Measurements from ENCODE around the gene SH3GL3. TPM values are rescaled to one million over a fixed set of nuclear protein-coding genes. Genes with fewer than 3 reads are reported as not detected.

Gene SH3GL3
- total and polyA plus RNA-seq, 2 of the 8 experiments (the other 6 are each of a cell fraction or from before 2014, with no cell fraction given), result 14.1 to 19.1 TPM

- no peak overlapping the region for H2AK5ac ChIP-seq (ENCODE audit: low read depth, low read length)
- H2BK20ac ChIP-seq (ENCODE audit: low read length), result no peak overlapping the region
- H3K9ac ChIP-seq (replicated peaks in 1 of 4; ENCODE audit: extremely low read depth in 1 of 4, low read depth in 3 of 4, low read length in 3 of 4), result no peak overlapping the region; a peak in 1 of 7 replicates
- no peaks in the 10 kb centered on the region for H3K23me2 ChIP-seq (ENCODE audit: low read depth, low read length)
- H4K20me1 ChIP-seq (replicated peaks in 1 of 2; ENCODE audit: control insufficient read depth in 1 of 2, insufficient read depth in 2 of 2, low read length in 2 of 2), result peaks cover 0 to 2% of the 10 kb centered on the region in 2 experiments
- H2BK15ac ChIP-seq (ENCODE audit: low read length), result no peak overlapping the region
- H3K14ac ChIP-seq (ENCODE audit: insufficient read length), result no peak overlapping the region
- H3K79me2 ChIP-seq (ENCODE audit: control insufficient read depth in 1 of 2, insufficient read depth in 2 of 2, low read length in 2 of 2), result no peaks in the 10 kb centered on the region
- DNase-seq (ENCODE audit: low read depth in 1 of 2, low spot score in 2 of 2), result no peak
- H2BK120ac ChIP-seq (replicated peaks; ENCODE audit: low read depth, low read length), result no peak overlapping the region
- H2BK12ac ChIP-seq (ENCODE audit: low read depth, low read length), result no peak overlapping the region
- H4K5ac ChIP-seq (ENCODE audit: insufficient read length, low read depth, low read length), result no peak overlapping the region
- 30% methylated on average over 8 of the region's 8 CpGs; no CpG with 5 or more reads in 1 of the 2 experiments for WGBS, 2 experiments (ENCODE audit: extremely low coverage in 1 of 2, insufficient coverage in 1 of 2, insufficient read length in 1 of 2, insufficient replicate concordance in 2 of 2, low coverage in 1 of 2, low lambda C conversion rate in 2 of 2, missing lambda C conversion rate in 1 of 2)
- no peaks in the 10 kb centered on the region for H3K79me1 ChIP-seq (ENCODE audit: low read depth, low read length)
- no peak overlapping the region for H3K23ac ChIP-seq (ENCODE audit: insufficient read length)
- H3K27ac ChIP-seq (ENCODE audit: low read depth, low read length), result no peak overlapping the region
- no peaks in the 10 kb centered on the region for H3K36me3 ChIP-seq (ENCODE audit: control insufficient read depth in 2 of 4, insufficient read depth in 4 of 4, low read length in 3 of 4)
- no peak overlapping the region for H2BK5ac ChIP-seq (ENCODE audit: low read depth, low read length)
- no peak overlapping the region for H4K8ac ChIP-seq (ENCODE audit: extremely low read depth, insufficient read depth, low read length)
- TF ChIP-seq TAF1 (IDR thresholded peaks at IDR 0.05; ENCODE audit: low read depth, low read length), result no peak
- TF ChIP-seq POLR2AphosphoS5 (IDR thresholded peaks at IDR 0.05; ENCODE audit: low read depth, low read length), result peak; percentile 60; the same call in 1 of the 2 replicates
- peaks cover 0 to 4% (median 1%) of the 10 kb centered on the region in 4 experiments; a peak in 4 of 7 replicates for H3K4me1 ChIP-seq (replicated peaks in 1 of 4; ENCODE audit: control insufficient read depth in 3 of 4, insufficient read depth in 4 of 4, low read length in 3 of 4)
- H3K4me2 ChIP-seq (ENCODE audit: insufficient read depth in 1 of 2, low read depth in 2 of 2, low read length in 2 of 2), result peak overlapping the region in 1 of 2 experiments; percentile 48; a peak in 2 of 4 replicates
- no peaks in the 10 kb centered on the region; a peak in 1 of 7 replicates for H3K27me3 ChIP-seq (replicated peaks in 1 of 4; ENCODE audit: control insufficient read depth in 3 of 4, extremely low read depth in 1 of 4, insufficient read depth in 3 of 4, low read length in 3 of 4)
- H4K91ac ChIP-seq (replicated peaks; ENCODE audit: insufficient read length, low read length), result no peak overlapping the region
- ChIA-PET CTCF (ENCODE audit: partially characterized antibody) (interaction anchor here (0.8 to 1.8 kb wide), 4 partner anchors 24 to 145 kb away, joined by 3 to 5 read pairs (median 4); no protein-coding TSS in a partner anchor), POLR2A (ENCODE audit: partially characterized antibody) (interaction anchor here (1.2 kb wide), 1 partner anchor 17 kb away, joined by 3 read pairs; no protein-coding TSS in a partner anchor)
- no peak overlapping the region for H3K4me3 ChIP-seq (ENCODE audit: extremely low read depth in 1 of 4, insufficient read depth in 2 of 4, low read depth in 3 of 4, low read length in 4 of 4)
- H3K9me3 ChIP-seq (ENCODE audit: insufficient read depth in 2 of 2, low read depth in 1 of 2, low read length in 1 of 2), result no peaks in the 10 kb centered on the region
- H3K4ac ChIP-seq (replicated peaks; ENCODE audit: insufficient read length, low read depth, low read length), result no peak overlapping the region
- H3K18ac ChIP-seq (ENCODE audit: extremely low read depth, low read length), result no peak overlapping the region
- no peak overlapping the region for H3K56ac ChIP-seq (replicated peaks; ENCODE audit: insufficient read length, low read depth, low read length)
- FAIRE-seq, result no peak
- H2AFZ ChIP-seq (ENCODE audit: low read length), result no peak overlapping the region
Measured at GRCh38 chr15:83512459-83512858, 65.3 kb downstream of the SH3GL3 start.

Data from H1 (cell line).